ENCODE results near the gene DPM3. TPM values are rescaled to one million over a fixed set of nuclear protein-coding genes. Genes with fewer than 3 reads are reported as not detected.
"Not testable (repeated sequence)": the region's sequence is repeated elsewhere in the genome, so short reads cannot be mapped to it uniquely, and the experiment has no call there.

DPM3 gene
- total RNA-seq: 13.6 TPM

- no peaks in the 10 kb centered on the region for H3K9me3 ChIP-seq (ENCODE audit: control insufficient read depth in 3 of 3, low read length in 3 of 3)
- H3K36me3 ChIP-seq (ENCODE audit: control insufficient read depth in 3 of 3, insufficient read depth in 3 of 3, low read length in 3 of 3): peaks cover 0 to 9% (median 7%) of the 10 kb centered on the region in 3 donors
- peak within 1 kb of the TSS; percentile 92 to 98 (median 96) for H3K4me3 ChIP-seq (ENCODE audit: low read length in 3 of 3)
- peaks cover 0 to 2% (median 0%) of the 10 kb centered on the region in 3 donors for H3K27me3 ChIP-seq (ENCODE audit: control insufficient read depth in 3 of 3, insufficient read depth in 3 of 3, low read length in 3 of 3)
- H3K27ac ChIP-seq (ENCODE audit: low read depth, low read length): peak within 1 kb of the TSS; percentile 87
- peak within 1 kb of the TSS; percentile 95 to 97 (median 96) for H3K9ac ChIP-seq (ENCODE audit: low read depth in 1 of 3, low read length in 3 of 3)
- H3K4me1 ChIP-seq (ENCODE audit: control insufficient read depth in 3 of 3, insufficient read depth in 3 of 3, low read length in 3 of 3): peaks cover 27 to 44% (median 29%) of the 10 kb centered on the region in 3 donors
These were observed at the start of gene DPM3 for GRCh38 chr1:155139895-155140629. DPM3 (minus strand) TSS chr1:155140531; CDS start chr1:155140240, 291 bp downstream.

- not testable (repeated sequence) for H3K4me3 ChIP-seq (ENCODE audit: low read length in 3 of 3); H3K9me3 ChIP-seq (ENCODE audit: control insufficient read depth in 3 of 3, low read length in 3 of 3); H3K27me3 ChIP-seq (ENCODE audit: control insufficient read depth in 3 of 3, insufficient read depth in 3 of 3, low read length in 3 of 3); H3K36me3 ChIP-seq (ENCODE audit: control insufficient read depth in 3 of 3, insufficient read depth in 3 of 3, low read length in 3 of 3); H3K27ac ChIP-seq (ENCODE audit: low read depth, low read length); H3K9ac ChIP-seq (ENCODE audit: low read depth in 1 of 3, low read length in 3 of 3)
- peaks cover 25 to 32% (median 28%) of the 10 kb centered on the region in 3 donors for H3K4me1 ChIP-seq (ENCODE audit: control insufficient read depth in 3 of 3, insufficient read depth in 3 of 3, low read length in 3 of 3)
These were observed 49.6 kb upstream of the DPM3 start for GRCh38 chr1:155189926-155190325.

- Histone ChIP-seq H3K36me3 (ENCODE audit: control insufficient read depth in 3 of 3, insufficient read depth in 3 of 3, low read length in 3 of 3) (no peaks in the 10 kb centered on the region), H3K27ac (ENCODE audit: low read depth, low read length) (no peak overlapping the region), H3K4me3 (ENCODE audit: low read length in 3 of 3) (no peak overlapping the region)
These were observed 47.9 kb upstream of the DPM3 start for GRCh38 chr1:155188268-155188667.

GRCh38 chr1:155187456-155187891 is 47.1 kb upstream of the DPM3 start:
- Histone ChIP-seq H3K27ac (ENCODE audit: low read depth, low read length) (no peak overlapping the region), H3K9me3 (ENCODE audit: control insufficient read depth in 3 of 3, low read length in 3 of 3) (no peaks in the 10 kb centered on the region), H3K27me3 (ENCODE audit: control insufficient read depth in 3 of 3, insufficient read depth in 3 of 3, low read length in 3 of 3) (no peaks in the 10 kb centered on the region), H3K4me1 (ENCODE audit: control insufficient read depth in 3 of 3, insufficient read depth in 3 of 3, low read length in 3 of 3) (peaks cover 17 to 27% (median 17%) of the 10 kb centered on the region in 3 donors), H3K4me3 (ENCODE audit: low read length in 3 of 3) (no peak overlapping the region), H3K36me3 (ENCODE audit: control insufficient read depth in 3 of 3, insufficient read depth in 3 of 3, low read length in 3 of 3) (no peaks in the 10 kb centered on the region), H3K9ac (ENCODE audit: low read depth in 1 of 3, low read length in 3 of 3) (no peak overlapping the region)

More at GRCh38 chr1:155188268-155188667, 47.9 kb upstream of the DPM3 start:
- no peak overlapping the region for H3K9ac ChIP-seq (ENCODE audit: low read depth in 1 of 3, low read length in 3 of 3)
- H3K9me3 ChIP-seq (ENCODE audit: control insufficient read depth in 3 of 3, low read length in 3 of 3): no peaks in the 10 kb centered on the region
- peaks cover 20 to 31% (median 21%) of the 10 kb centered on the region in 3 donors for H3K4me1 ChIP-seq (ENCODE audit: control insufficient read depth in 3 of 3, insufficient read depth in 3 of 3, low read length in 3 of 3)
- H3K27me3 ChIP-seq (ENCODE audit: control insufficient read depth in 3 of 3, insufficient read depth in 3 of 3, low read length in 3 of 3): no peaks in the 10 kb centered on the region

- Histone ChIP-seq H3K9me3 (ENCODE audit: control insufficient read depth in 3 of 3, low read length in 3 of 3) (no peaks in the 10 kb centered on the region), H3K4me3 (ENCODE audit: low read length in 3 of 3) (no peak overlapping the region), H3K36me3 (ENCODE audit: control insufficient read depth in 3 of 3, insufficient read depth in 3 of 3, low read length in 3 of 3) (no peaks in the 10 kb centered on the region), H3K27ac (ENCODE audit: low read depth, low read length) (no peak overlapping the region), H3K9ac (ENCODE audit: low read depth in 1 of 3, low read length in 3 of 3) (no peak overlapping the region), H3K4me1 (ENCODE audit: control insufficient read depth in 3 of 3, insufficient read depth in 3 of 3, low read length in 3 of 3) (peaks cover 17 to 27% (median 17%) of the 10 kb centered on the region in 3 donors), H3K27me3 (ENCODE audit: control insufficient read depth in 3 of 3, insufficient read depth in 3 of 3, low read length in 3 of 3) (no peaks in the 10 kb centered on the region)
These were observed 46.6 kb upstream of the DPM3 start for GRCh38 chr1:155186794-155187455.

GRCh38 chr1:155186067-155186793 is 45.9 kb upstream of the DPM3 start:
- no peaks in the 10 kb centered on the region for H3K36me3 ChIP-seq (ENCODE audit: control insufficient read depth in 3 of 3, insufficient read depth in 3 of 3, low read length in 3 of 3)
- H3K27ac ChIP-seq (ENCODE audit: low read depth, low read length): peak overlapping the region; percentile 74
- H3K4me3 ChIP-seq (ENCODE audit: low read length in 3 of 3): no peak overlapping the region
- peak overlapping the region in 1 of 3 donors; percentile 16 for H3K9ac ChIP-seq (ENCODE audit: low read depth in 1 of 3, low read length in 3 of 3)
- peaks cover 17 to 27% (median 17%) of the 10 kb centered on the region in 3 donors for H3K4me1 ChIP-seq (ENCODE audit: control insufficient read depth in 3 of 3, insufficient read depth in 3 of 3, low read length in 3 of 3)
- H3K9me3 ChIP-seq (ENCODE audit: control insufficient read depth in 3 of 3, low read length in 3 of 3): no peaks in the 10 kb centered on the region
- H3K27me3 ChIP-seq (ENCODE audit: control insufficient read depth in 3 of 3, insufficient read depth in 3 of 3, low read length in 3 of 3): no peaks in the 10 kb centered on the region

GRCh38 chr1:155185783-155186066 is 45.4 kb upstream of the DPM3 start:
- Histone ChIP-seq H3K9me3 (ENCODE audit: control insufficient read depth in 3 of 3, low read length in 3 of 3) (no peaks in the 10 kb centered on the region), H3K4me1 (ENCODE audit: control insufficient read depth in 3 of 3, insufficient read depth in 3 of 3, low read length in 3 of 3) (peaks cover 17 to 27% (median 17%) of the 10 kb centered on the region in 3 donors), H3K4me3 (ENCODE audit: low read length in 3 of 3) (no peak overlapping the region), H3K27me3 (ENCODE audit: control insufficient read depth in 3 of 3, insufficient read depth in 3 of 3, low read length in 3 of 3) (no peaks in the 10 kb centered on the region), H3K9ac (ENCODE audit: low read depth in 1 of 3, low read length in 3 of 3) (peak overlapping the region in 2 of 3 donors; percentile 46 to 68), H3K36me3 (ENCODE audit: control insufficient read depth in 3 of 3, insufficient read depth in 3 of 3, low read length in 3 of 3) (no peaks in the 10 kb centered on the region), H3K27ac (ENCODE audit: low read depth, low read length) (peak overlapping the region; percentile 74)

GRCh38 chr1:155184835-155185782 is 44.8 kb upstream of the DPM3 start:
- peak overlapping the region; percentile 46 to 68 (median 57) for H3K9ac ChIP-seq (ENCODE audit: low read depth in 1 of 3, low read length in 3 of 3)
- no peaks in the 10 kb centered on the region for H3K27me3 ChIP-seq (ENCODE audit: control insufficient read depth in 3 of 3, insufficient read depth in 3 of 3, low read length in 3 of 3)
- H3K27ac ChIP-seq (ENCODE audit: low read depth, low read length): peak overlapping the region; percentile 74
- peaks cover 17 to 27% (median 17%) of the 10 kb centered on the region in 3 donors for H3K4me1 ChIP-seq (ENCODE audit: control insufficient read depth in 3 of 3, insufficient read depth in 3 of 3, low read length in 3 of 3)
- no peak overlapping the region for H3K4me3 ChIP-seq (ENCODE audit: low read length in 3 of 3)
- H3K9me3 ChIP-seq (ENCODE audit: control insufficient read depth in 3 of 3, low read length in 3 of 3): no peaks in the 10 kb centered on the region
- H3K36me3 ChIP-seq (ENCODE audit: control insufficient read depth in 3 of 3, insufficient read depth in 3 of 3, low read length in 3 of 3): no peaks in the 10 kb centered on the region

GRCh38 chr1:155184351-155184811 is 44.0 kb upstream of the DPM3 start:
- Histone ChIP-seq H3K27ac (ENCODE audit: low read depth, low read length) (peak overlapping the region; percentile 74), H3K27me3 (ENCODE audit: control insufficient read depth in 3 of 3, insufficient read depth in 3 of 3, low read length in 3 of 3) (no peaks in the 10 kb centered on the region), H3K4me3 (ENCODE audit: low read length in 3 of 3) (no peak overlapping the region), H3K9ac (ENCODE audit: low read depth in 1 of 3, low read length in 3 of 3) (peak overlapping the region in 1 of 3 donors; percentile 68), H3K36me3 (ENCODE audit: control insufficient read depth in 3 of 3, insufficient read depth in 3 of 3, low read length in 3 of 3) (no peaks in the 10 kb centered on the region), H3K9me3 (ENCODE audit: control insufficient read depth in 3 of 3, low read length in 3 of 3) (no peaks in the 10 kb centered on the region), H3K4me1 (ENCODE audit: control insufficient read depth in 3 of 3, insufficient read depth in 3 of 3, low read length in 3 of 3) (peaks cover 17 to 27% (median 17%) of the 10 kb centered on the region in 3 donors)

All from skeletal muscle tissue (tissue), 4 donors.